GM10248 (cell line): ENCODE measurements around the gene OLA1.

Experiments used
- CTCF ChIA-PET: fragments of 300-600 bp; sonication (Branson Sonifier 250); formaldehyde crosslinking; extraction: SDS; loops from one replicate; lab custom pipeline; 2021; ENCODE audit warnings: antibody characterized with exemption; lab: Yijun Ruan, JAX
- POLR2A ChIA-PET: fragments of 350-650 bp; sonication (Branson Sonifier 250); formaldehyde crosslinking; extraction: SDS; loops from one replicate; lab custom pipeline; 2020; ENCODE audit warnings: antibody characterized with exemption; lab: Yijun Ruan, JAX
- DNase-seq: peaks from one replicate; pipeline ENCODE4 v3.0.0; 2012; ENCODE audit errors: extremely low spot score
- CTCF ChIP-seq: IDR thresholded peaks from 2 replicates; pipeline ENCODE4 v1.5.1; 2012; ENCODE audit warnings: mild to moderate bottlenecking, low read depth; ENCODE audit errors: extremely low read depth, missing control alignments, control extremely low read depth

Gene OLA1

GRCh38 chr2:174035117-174035635 is 213.2 kb downstream of the OLA1 start:
- CTCF ChIA-PET = interaction anchor here (1.0 to 1.9 kb wide), 6 partner anchors 9 to 632 kb away, joined by 3 to 6 read pairs (median 3); no protein-coding TSS in a partner anchor
- no peak for DNase-seq
- POLR2A ChIA-PET = no interaction called here
- no peak for TF ChIP-seq CTCF

GRCh38 chr2:174033163-174033550 is 215.2 kb downstream of the OLA1 start:
- ChIA-PET POLR2A (no interaction called here), CTCF (interaction anchor here (1.0 kb wide), 1 partner anchor 9 kb away, joined by 4 read pairs; no protein-coding TSS in a partner anchor)
- no peak for TF ChIP-seq CTCF
- no peak for DNase-seq

- CTCF ChIA-PET = interaction anchor here (1.3 to 1.7 kb wide), 3 partner anchors 9 to 40 kb away, joined by 3 to 4 read pairs (median 3); no protein-coding TSS in a partner anchor
- DNase-seq = no peak
- POLR2A ChIA-PET = no interaction called here
- no peak for TF ChIP-seq CTCF
Observed at GRCh38 chr2:174031226-174031625, 217.1 kb downstream of the OLA1 start.

- ChIA-PET CTCF (interaction anchor here (1.6 kb wide), 1 partner anchor 9 kb away, joined by 6 read pairs; no protein-coding TSS in a partner anchor), POLR2A (no interaction called here)
- no peak for TF ChIP-seq CTCF
- no peak for DNase-seq
Observed at GRCh38 chr2:174028935-174029334, 219.4 kb downstream of the OLA1 start.

GRCh38 chr2:174027956-174028355 is 220.4 kb downstream of the OLA1 start:
- ChIA-PET POLR2A (interaction anchor here (0.7 kb wide), 1 partner anchor 214 kb away, joined by 8 read pairs; no protein-coding TSS in a partner anchor), CTCF (interaction anchor here (1.6 kb wide), 1 partner anchor 10 kb away, joined by 6 read pairs; no protein-coding TSS in a partner anchor)
- no peak for DNase-seq
- no peak for TF ChIP-seq CTCF

GRCh38 chr2:174026122-174026845 is 222.0 kb downstream of the OLA1 start:
- CTCF ChIA-PET = interaction anchor here (1.5 kb wide), 1 partner anchor 8 kb away, joined by 3 read pairs; no protein-coding TSS in a partner anchor
- no peak for DNase-seq
- no peak for TF ChIP-seq CTCF
- POLR2A ChIA-PET = no interaction called here
